NCI-H2107 (cell line): ENCODE measurements around the gene PRR16.
"Not testable (repeated sequence)": the region's sequence is repeated elsewhere in the genome, so short reads cannot be mapped to it uniquely, and the experiment has no call there.

ENCODE experiments used
- DNase-seq: peaks from one replicate; lab custom pipeline; 2025; lab: John Stamatoyannopoulos, UW

The PRR16 gene

DNA sequence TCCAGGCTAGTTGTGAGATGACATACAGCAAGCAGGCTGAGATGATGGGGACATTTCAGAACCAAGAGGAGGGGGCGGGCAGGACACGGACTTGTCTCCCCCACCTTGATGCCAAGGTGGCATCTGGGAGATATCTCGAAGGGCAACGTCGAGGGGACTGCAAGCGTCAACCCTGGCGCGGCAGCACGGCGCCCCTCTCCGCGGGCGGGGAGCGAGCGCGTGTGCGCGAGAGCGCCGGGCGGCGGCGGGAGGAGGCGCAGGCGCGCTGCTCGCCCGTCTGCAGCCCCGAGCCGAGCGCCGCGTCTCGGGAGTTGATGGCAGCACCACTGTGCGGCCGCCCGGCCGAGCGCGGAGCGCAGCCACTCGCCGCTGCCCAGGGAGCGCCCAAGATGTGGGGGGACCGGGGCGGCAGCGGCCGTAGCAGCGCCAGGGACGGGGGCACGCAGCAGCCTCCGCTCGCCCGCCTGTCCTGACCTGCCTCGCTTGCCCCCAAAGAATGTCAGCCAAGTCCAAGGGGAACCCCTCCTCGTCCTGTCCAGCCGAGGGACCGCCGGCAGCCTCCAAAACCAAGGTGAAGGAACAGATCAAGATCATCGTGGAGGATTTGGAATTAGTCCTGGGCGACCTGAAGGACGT lies at the start of gene PRR16:
PRR16 (plus strand) TSS at position 310 of the 636 bp plus-strand sequence.
- no peak for DNase-seq

DNA sequence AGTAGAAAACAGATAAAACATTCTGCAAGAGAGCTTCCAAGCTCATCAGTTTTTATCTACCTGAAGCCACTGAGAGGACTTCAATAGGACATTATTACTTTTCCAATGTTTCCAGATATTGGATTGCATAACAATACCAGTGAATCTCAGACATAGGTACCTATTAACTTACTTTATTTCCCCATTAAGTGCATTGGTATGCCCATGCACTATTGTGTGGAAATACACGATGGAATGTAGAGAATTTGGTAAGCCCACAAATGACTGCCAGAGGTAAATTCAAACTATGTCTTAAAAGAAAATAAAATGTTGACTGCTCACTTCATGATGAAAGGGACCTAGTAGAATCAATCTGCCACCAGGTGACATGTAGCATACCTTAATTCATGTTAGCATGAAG lies 48.1 kb upstream of the PRR16 start:
- no peak for DNase-seq

- no peak for DNase-seq
Observed at GRCh38 chr5:120419127-120419526, 45.0 kb upstream of the PRR16 start.

- not testable (repeated sequence) for DNase-seq
Observed at GRCh38 chr5:120426633-120427275, 37.3 kb upstream of the PRR16 start.

DNA sequence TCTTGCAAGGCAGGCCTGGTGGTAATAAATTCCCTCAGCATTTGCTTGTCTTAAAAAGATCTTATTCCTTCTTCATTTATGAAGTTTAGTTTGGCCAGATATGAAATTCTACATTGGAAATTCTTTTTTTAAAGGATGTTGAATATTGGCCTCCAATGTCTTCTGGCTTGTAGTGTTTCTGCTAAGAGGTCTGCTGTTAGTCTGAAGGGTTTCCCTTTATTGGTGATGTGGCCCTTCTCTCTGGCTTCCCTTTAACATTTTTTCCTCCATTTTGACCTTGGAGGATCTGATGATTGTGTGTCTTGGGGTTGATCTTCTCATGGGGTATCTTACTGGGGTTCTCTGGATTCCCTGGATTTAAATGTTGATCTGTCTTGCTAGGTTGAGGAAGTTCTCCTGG lies 33.5 kb upstream of the PRR16 start:
- DNase-seq: no peak

DNA sequence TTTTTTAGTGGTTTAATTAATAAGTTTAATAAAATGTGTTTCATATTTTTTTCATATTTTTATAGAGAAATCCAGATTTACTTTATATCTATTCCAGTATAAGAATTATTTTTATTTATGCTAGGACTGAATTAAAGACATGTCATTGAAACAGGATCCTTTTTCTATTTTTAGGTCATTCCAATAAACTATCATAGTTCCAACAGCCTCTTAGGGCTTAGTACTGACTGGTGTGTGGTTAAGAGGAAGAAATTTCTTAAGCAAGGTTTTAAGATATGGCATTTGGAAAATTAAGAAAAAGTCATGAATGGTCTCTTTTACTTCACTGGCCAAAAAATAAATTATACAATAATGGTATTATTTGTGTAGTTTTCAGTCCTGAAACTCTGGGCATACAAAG lies 31.2 kb upstream of the PRR16 start:
- no peak for DNase-seq

GRCh38 chr5:120435129-120435528 lies 29.0 kb upstream of the PRR16 start:
- DNase-seq: no peak

DNA sequence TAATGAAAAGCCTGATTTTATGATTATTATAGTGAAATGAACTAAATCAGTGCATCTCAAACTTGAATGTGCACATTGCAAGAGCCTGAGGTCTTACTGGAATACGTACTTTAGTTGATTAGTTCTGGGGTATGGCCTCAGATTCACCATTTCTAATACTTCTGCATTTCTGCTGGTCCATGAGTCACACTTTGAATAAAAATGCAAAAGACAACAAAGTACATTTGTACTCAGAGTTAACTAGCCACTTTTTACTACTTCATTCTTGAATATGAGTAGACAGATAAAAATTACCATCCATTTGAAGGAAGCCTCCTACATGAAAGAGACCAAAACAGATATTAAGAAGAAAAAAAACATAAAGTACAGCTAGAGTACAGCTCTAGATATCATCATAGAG lies 27.1 kb upstream of the PRR16 start:
- no peak for DNase-seq

DNA sequence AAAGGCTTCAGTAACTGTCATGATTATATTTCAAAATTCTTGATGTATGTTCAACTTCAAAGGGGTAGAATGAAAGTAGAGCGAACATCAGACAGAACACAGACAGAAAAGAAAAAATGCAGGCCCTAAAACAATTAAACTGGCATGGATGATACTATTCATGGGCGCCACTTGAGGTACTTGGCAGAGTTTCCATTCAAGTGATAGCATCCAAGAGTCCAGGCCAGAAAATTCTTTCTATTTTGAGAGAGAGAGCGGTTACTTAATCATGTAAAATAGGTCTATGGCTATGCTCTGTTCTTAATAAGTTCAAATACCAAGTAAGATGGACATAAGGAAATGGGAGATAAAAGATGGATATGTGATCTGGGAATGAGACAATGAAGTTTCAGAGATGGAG lies 21.4 kb upstream of the PRR16 start:
- no peak for DNase-seq

GRCh38 chr5:120443607-120444006 lies 20.5 kb upstream of the PRR16 start:
- no peak for DNase-seq

DNA sequence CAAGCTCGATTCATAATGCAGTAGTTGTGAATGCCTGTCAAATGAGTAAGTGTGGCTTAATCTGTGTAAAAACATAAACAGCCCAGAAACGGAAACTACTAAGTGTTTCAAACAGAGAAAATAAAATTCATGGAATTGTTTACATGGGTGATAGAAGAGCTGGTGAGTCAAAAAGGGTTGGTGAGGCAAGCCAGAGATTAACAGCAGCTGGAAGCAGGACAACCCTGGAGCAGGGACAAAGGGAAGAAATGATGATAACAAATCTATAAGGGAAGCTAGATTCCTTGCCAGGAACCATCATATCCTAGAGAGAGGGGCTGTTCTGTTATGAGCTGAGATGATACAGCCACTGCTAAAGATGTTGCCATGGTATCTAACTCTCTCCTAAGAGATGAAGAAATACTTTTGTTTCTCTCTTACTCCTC lies 18.0 kb upstream of the PRR16 start:
- no peak for DNase-seq

GRCh38 chr5:120446901-120447300 lies 17.2 kb upstream of the PRR16 start:
- no peak for DNase-seq

DNA sequence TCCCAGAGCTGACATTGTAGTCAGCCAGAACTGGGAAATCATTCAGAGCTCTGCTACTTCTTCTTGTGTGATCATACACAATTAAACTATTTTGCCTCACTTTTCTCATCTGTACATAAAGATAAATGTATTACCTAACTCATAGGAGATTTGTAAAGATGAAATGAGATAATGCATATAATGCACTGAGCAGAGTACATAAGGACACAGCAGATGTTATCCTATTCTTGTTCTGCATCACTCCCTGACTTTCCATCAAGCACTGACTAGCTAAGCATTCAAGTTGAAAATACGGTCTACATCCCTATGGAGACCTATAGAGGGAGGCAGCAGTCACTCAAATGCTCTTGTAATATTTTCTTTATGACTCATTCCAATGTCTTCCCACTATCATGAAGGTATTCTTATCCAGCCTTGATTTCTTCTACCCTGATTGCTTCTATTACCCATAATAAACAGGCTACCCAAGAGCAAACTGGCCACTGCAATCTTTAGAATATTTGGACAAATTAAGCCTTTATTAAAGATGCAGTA lies 16.3 kb upstream of the PRR16 start:
- no peak for DNase-seq

GRCh38 chr5:120449501-120449900 lies 14.6 kb upstream of the PRR16 start:
- no peak for DNase-seq

DNA sequence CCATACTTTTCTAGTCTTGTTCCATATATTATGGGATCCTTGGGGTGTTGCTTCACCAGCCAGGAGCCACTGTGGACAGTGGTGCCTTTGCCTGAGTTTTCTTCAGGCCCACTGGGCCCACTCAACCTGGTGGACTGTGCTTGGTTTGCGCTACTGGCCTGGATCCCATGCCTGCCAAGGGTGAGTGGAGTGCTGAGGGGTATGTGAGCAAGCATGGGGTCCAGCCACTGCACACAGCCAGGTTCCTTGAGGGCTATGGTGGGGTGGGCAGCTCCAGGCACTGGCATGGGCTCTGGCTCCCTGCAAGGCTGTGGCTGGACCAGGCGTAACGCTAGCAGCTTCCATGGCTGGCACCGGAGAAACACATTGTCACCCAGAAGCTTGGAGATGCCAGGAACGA lies 13.2 kb upstream of the PRR16 start:
- no peak for DNase-seq

DNA sequence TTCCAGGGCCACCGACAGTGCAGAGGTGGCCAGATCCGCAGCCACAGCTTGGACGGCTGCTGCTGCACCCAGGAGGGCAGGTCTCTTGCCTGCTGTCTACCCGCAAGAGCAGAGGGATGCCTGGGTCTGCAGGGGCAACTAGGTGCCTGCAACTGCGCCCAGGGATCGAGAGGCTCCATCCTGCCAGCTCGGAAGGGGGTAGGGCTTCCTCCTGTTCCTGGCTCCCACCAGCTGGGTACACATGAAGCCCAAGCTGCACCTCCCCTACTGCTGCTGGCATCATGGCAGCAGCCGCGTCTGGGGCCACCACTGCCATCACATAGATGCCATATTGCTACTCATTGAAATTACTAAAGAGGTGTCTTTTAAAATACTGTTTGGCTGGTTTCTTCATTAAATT lies 12.7 kb upstream of the PRR16 start:
- DNase-seq: no peak

DNA sequence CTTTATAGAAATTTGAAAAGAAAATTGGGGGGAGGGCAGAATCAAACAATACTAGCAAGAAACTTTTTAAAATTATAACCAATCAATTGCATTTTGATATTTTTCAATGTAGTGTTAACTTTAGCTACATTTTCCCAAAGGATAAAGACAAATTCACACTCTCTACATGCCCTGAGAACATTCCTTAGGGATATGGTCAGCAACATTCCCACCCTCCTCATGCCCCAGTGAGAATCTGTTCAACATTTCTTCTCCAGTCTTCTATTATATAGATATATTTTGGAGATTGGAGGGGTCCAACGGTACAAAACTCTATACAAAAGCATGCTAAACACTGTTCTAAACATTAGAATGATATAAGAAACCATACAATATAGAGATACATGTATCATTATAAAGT lies 11.6 kb upstream of the PRR16 start:
- DNase-seq: no peak

DNA sequence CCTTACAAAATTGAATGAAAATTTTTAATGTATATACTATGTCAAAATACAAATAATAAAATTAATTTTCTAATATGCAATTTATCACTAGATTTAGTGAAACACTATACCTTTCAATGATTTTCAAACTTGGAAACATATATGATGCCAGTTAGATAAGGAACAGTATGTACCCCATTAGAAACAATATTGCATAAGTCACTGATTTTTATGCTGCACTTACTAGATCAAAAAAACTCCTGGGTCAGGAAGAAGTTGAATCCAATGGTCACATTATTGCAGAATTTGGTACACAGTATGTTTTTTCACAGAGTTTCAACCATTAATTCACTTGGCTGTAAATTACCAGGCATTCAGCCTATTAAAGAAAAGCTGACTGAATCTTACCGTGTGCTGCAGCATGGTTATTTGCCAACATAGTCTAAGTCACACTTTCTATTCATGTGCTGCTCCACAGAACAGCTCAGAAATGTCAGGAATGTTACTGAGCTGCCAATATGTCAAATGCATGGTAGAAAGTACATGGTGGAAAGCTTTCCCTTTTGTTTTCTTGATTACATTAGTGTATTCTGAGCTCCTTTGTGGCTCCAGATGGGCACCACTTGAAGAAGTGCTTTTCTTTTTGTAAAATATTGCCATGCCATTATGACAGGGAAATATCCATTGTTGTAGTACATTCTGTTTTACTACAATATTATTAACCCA lies 9.9 kb upstream of the PRR16 start:
- no peak for DNase-seq

- DNase-seq: no peak
Observed at GRCh38 chr5:120456006-120456405, 8.1 kb upstream of the PRR16 start.

DNA sequence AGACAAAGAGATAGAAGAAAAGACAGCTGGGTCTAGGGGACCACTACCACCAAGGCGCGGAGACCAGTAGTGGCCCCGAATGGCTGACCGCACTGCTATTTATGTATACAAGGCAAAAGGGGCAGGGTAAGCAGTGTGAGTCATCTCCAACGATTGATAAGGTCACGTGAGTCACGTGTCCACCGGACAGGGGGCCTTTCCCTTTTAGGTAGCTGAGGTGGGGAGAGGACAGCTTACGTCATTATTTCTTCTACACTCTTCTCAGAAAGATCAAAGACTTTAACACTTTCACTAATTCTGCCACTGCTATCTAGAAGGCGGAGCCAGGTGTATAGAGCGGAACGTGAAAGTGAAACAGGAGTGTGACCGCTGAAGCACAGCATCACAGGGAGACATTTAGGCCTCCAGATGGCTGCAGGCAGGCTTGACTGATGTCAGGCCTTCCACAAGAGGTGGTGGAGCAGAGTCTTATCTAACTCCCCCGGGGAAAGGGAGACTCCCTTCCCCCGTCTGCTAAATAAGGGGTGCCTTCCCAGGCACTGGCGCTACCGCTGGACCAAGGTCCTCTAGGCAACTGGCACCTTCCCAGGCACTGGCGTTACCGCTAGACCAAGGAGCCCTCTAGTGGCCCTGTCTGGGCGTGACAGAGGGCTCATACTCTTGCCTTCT lies 6.1 kb upstream of the PRR16 start:
- no peak for DNase-seq

GRCh38 chr5:120458508-120458847 lies 5.6 kb upstream of the PRR16 start:
- DNase-seq: not testable (repeated sequence)

DNA sequence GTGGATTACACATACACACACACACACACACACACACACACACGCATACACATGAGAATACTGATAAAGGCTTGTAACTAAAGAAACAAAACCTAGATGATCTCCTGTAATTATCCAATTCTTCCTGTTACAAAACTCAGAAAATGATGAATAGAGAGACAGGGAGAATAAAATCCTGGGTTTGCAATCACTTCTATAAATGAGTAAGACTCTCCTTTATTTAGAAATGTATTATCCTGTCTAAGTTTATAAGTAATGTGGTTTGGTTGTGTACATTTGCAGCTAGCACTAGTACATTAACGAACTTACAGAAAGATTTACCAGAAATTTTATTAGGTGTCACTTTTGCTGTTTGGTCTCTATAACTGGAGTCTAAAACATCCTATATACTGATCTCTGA lies 2.8 kb upstream of the PRR16 start:
- DNase-seq: no peak
